Superior temporal gyrus (tissue), 1 donor: ENCODE data around the gene MYORG.

Experiments used
- DNase-seq: peaks from one replicate; pipeline ENCODE4 v3.0.0-alpha.2; 2016; ENCODE audit errors: extremely low spot score

The MYORG gene

DNA sequence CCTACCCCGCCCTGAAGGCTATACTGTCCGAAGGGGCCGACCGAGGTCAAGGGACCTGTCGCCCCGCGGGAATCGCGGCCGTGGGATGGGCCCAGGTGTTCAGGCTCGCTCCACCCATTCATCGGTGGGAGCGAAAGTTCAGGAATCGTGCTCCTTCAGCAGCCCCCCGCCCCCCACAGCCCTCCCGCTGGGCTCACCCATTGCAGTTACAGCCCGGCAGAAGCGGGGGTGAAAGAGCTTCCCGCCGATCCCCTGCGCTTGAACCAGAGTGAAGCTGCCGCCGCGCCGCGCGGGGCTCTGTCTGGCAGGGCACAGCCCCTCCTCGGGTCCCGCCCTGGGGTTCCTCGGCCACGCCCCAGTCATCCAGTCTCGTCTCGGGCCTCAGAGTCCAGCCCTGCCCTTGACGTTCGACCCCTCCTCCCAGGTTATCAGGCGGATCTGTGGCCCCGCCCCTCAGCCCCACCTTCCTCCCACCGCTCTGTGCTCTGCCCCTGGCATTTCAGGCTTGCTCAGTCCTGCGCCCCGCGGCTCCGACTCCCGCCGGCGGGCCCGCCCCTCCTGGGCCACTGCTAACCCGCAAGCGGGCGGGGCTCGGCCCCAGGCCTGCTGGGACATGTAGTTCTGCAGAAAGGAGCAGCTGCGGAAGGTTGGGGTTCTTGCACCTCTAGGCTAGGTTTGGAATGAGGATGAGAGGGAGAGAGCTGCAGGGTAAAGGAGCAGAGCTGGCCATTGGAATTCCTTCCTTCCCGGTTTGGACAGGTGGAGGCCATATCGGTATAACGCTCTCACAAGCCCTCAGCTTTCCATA, at the start of gene MYORG:
Gene MYORG, minus strand, starts transcription at position 303 of the 808 bp plus-strand sequence. CDS start 3,955 bp downstream, outside the sequence.
- DNase-seq, result peak; percentile 87

DNA sequence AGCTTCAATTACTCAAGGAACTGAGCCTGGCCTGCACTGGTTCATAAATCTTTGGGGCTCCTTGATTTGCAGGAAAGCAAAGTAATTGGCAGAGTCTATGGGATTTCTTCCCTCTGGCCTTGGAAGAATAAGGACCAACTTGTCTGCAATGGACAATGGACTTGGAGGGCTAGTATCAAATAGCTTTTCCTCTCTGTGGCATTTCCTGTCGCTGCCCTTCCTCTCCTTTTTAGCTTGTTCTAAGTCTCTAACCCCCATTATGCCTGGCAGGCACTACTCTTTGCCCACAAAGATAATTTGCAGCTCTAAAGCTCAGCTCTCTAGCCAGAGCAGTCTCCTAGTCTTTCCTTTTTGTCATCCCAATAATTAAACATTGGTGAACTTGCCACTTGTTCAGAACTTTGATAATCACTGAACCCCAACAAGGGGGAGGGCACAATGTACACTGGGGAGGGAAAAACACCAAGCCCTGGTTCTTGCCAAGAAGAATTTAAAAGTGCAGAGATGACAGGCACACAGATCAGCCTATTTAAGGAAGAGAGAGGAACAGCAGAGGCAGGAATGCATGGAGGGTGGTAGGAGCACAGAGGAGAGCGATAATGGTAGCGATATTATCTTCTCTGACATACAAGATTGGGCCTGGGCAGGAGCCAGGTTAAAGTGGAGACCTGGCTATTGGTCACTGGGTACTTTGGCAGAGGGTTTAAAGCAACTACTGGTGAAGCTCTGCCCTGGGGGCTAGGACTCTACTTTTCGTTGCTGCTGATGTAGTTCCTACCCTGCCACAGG, 43.2 kb upstream of the MYORG start:
- DNase-seq, result no peak

DNA sequence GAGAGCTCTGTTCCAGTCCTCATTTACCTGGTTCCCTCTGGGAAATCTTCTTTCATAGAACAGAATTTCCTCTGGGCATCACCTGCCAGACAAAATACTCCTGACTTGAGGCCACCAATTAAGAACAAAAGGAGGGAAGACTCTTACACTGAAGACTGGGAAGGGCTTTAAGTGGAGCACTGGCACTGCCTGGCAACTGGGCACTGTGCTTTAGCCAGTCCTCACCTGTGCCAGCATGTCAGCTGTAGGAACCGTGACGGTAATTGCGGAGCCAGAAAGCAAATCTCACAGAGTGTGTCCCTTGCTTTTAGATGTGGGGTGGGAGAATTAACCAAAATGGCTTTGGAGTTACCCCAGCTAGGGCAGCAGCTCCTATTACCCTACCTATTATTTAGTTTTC, 41.0 kb upstream of the MYORG start:
- DNase-seq, result no peak

DNA sequence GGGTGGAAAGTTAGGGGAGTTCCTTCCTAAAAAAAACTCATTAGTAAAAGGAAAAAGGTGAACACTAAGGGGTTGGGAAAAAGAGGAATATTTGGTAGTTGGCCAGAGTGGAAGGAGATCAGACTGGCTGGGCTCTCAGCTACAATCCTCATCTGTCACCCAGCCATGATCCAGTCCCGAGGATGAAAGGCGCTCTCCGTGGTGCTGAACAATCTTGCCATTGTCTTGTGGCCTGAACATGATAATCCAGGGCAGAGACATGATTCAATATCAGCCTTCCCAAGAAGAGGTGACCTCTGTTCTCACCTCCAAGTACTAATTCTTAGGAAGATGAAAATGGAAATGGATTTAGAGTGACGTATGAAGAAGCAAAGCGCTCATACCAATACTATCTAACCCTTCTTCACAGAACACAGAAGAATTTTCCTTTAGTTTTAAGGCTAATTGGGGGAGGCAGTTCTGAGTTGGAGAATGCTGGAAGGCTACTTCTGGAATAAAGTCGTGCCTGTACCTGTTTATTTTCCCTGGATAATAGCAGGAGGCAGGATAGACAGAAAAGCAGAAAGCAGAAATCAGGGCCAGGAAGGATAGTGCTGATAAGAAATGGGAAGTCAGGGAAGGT, 36.6 kb upstream of the MYORG start:
- peak; percentile 75 for DNase-seq

DNA sequence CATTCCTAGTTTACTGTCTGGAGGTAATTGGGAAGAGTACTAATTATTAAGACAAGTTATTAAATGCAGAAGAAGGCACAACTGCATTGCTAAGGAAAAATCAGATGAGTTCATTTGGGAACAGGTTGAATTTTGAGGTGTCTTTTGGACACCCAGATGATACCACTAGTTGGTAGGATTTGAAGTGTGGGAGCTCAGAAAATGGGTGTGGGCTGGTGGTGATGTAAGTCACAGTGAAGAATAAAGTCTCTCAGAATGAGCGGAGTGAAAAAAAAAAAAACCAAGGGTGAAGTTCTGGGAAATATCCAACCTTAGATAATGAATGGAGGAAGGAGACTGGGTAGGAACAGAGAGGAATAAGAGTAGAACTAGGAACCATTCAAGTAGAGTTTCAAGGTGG, 35.6 kb upstream of the MYORG start:
- no peak for DNase-seq

DNA sequence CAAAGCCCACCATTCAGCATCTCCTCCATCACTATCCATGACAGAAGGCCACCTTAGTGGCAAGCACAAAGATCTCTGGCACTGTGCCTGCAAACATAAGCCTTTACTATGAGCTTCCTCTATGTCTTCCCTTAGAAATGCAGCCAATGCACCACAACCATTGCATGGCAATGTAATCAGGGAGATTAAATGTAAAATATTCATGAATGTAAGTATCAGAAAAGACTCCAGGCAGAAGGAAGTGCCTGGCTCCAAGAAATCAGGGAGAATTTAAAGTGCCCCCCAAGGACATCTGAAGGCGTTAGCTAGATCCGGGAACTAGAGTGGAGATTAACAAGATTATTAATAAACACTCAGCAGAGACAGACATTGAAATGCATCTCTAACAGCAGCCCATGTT, 32.5 kb upstream of the MYORG start:
- DNase-seq, result no peak

DNA sequence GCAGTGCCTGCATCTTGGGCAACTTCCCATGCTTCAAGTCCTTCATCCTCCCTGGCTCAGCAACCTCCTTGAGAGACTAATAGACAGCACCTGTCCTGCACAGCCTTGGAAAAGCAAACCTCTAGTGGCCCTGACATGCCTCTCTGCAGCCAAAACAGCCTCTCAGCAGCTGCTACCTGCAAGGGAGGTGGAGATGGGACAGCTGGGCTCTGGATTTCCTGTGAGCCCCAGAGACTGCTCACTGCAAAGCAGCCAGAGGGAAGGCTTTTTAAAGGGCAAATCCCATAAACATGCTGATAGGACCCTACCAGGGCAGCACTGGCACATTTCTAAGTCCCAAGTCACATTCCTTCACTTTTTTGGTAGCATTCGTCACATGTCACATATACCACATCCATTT, 31.5 kb upstream of the MYORG start:
- DNase-seq, result no peak

DNA sequence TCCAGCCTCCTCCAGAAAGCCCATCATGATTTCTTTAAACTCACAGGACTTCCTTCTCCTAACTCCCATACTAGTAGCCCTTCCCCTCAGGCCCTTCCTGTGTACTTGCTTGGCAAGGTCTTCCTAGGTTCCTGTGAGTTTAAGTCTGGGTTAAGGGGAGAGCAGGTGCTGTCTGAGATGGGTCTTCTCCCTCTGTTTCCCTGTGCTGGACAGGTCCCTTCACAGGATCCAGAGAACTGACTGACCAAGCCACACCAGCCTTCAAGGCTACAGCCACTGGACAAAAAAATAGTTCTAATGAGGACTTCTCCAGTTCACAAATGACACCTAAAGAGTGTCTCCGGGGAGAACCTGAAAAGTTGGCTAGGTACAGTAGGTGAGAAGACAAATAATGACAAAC, 29.5 kb upstream of the MYORG start:
- DNase-seq, result no peak

DNA sequence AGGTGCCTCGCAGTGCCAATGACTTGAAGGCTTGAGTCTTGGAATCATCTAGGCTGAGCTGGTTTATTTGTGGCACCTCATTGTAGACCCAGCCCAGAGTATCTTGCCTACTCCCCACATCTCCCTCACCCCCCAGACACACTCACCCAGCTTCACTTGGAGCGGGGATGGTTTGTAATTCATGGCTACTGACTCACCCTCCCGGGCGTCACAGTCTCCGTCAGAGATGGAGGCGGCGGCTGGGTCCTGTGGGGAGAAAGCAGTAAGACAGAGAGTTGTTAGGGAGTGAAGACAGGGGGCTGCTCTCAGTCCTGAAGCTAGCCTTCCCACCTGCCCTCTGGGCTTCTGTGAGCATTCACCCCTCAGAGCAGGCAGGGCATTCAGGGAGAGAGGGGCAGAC, 29.0 kb upstream of the MYORG start:
- no peak for DNase-seq

DNA sequence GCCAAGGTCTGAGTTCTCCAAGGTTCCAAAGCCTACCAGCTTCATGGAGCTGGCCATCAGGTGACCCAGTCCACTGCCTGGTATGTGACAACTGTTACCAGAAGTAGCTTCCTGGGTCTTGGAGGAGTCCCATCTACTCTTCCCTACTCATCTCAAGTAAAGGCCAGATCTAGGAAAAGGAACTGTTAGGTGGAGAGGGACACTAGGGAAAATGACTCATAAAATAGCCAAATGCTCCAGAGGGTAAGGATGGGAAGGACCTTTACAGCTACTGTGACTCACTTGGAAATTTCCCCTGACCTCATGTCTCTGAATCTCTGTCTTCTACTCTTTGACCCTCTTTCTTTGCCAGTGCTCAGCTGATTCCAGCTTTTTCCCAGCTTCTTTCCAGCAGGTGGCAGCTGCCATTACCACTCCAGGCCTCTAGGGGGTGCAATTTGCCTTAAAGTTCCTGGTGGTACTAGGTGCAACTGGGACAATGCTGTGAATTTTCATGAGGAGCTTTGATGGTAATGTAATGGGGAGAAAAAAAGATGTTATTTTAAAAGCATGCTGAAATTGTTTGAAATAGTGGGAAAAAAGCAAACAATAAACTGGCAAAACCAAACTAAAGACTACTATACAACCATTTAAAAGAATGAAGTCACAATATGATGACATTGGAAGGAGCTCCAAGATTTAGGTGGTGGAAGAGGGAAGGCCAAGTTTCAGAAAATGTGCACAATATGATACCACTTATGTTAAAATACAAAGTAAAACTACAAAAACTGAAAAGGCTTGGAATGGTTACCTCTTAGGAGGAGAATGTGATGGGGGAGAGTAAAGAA, 27.1 kb upstream of the MYORG start:
- peak; percentile 92 for DNase-seq

DNA sequence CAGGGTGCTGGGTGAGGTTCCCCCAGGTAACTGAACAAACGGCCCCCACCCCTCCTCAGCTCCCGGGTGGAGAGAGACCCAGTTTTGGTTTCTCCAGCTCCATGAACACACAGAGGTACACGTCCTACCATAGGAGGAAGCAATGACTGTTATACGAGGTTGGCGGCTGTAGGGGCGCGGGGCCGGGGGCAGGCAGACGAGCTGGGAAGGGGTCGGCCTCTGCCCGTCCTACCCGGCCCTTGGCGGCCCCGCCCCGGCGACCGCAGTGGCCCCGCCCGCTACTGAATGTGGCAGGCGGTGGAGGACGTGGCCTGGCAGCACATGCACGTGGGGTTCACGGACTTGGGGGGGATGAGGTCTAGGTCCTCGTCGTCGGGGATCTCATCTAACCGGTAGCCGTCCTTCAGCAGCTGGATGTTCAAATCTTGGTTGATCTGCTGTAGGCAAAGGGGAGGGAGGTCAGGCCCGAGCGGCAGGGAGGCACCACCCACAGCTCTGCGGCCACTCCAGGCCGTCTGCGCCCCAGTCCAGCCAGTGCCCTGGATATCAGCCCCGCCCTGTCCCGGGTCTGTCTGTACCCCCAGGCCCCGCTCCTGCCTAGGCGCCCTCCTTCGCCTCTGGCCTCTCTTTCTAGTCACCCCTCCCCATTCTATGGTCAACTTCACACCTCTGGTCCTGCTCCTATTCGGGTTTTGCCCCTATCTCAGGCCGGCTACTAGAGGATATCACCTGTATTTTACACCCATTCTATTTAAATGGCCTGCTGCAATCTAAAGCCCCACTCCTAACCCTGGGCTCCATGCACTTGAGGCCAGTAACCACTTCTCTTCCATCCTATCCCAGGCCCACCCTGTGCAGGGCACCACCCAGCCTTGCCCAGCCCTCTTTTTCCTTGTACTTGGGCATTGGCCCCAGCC, 24.2 kb upstream of the MYORG start:
- DNase-seq, result no peak

DNA sequence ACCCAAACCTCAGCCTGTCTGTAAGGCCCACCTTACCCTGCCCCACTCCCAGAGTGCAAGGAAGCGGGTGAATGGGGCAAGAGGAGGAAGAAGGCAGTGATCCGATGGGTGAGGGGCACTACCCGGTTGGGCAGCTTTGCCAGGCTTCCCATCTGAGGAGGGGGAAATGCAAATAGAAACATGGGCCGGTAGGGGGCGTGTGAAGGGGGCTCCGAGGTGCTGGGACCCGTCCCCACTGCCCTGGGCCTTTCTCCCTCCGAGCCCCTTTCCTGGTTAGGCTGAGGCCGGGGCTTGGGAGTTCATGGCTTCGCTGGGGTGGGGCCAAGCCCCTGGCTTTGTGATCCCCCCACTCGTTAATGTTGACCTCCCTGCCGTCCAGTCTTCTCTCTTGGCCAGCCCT, 23.6 kb upstream of the MYORG start:
- no peak for DNase-seq

DNA sequence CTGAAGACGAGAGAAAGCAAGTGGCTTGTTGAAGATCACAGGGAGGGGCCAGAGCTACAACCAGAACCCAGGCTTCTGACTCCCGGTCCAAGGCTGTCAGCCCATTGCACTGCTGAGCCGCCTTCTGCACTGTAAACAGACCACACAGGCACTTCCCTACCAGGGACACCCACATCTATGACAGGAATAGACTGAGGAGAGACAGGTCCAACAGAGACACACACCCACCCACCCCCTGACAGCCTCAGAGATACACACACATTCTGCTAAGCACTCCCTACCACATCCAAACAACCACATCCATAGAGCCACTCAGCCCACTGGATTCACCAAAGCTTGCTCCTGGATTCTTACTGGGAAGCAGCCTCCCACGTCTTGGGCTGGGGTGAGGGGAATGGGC, 23.0 kb upstream of the MYORG start:
- DNase-seq, result no peak

DNA sequence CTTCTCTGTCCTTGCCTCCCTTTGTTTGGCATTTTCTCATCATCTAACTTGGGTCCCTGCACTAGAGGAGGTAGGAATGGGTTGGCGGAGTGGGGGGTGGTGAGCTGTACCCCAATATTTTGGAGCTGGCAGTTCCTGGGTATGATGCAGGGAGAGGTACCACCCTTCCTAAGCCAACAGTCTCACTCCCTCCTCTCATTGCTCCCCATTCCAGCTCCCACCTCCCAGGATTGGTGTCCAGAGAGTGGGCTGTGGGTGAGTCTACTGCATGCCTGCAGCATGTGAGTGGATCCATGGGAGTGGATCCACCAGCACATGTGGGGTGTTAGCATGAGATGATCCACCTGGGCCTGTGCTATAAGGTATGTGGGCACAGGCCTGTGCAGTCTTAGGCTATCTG, 22.2 kb upstream of the MYORG start:
- no peak for DNase-seq

DNA sequence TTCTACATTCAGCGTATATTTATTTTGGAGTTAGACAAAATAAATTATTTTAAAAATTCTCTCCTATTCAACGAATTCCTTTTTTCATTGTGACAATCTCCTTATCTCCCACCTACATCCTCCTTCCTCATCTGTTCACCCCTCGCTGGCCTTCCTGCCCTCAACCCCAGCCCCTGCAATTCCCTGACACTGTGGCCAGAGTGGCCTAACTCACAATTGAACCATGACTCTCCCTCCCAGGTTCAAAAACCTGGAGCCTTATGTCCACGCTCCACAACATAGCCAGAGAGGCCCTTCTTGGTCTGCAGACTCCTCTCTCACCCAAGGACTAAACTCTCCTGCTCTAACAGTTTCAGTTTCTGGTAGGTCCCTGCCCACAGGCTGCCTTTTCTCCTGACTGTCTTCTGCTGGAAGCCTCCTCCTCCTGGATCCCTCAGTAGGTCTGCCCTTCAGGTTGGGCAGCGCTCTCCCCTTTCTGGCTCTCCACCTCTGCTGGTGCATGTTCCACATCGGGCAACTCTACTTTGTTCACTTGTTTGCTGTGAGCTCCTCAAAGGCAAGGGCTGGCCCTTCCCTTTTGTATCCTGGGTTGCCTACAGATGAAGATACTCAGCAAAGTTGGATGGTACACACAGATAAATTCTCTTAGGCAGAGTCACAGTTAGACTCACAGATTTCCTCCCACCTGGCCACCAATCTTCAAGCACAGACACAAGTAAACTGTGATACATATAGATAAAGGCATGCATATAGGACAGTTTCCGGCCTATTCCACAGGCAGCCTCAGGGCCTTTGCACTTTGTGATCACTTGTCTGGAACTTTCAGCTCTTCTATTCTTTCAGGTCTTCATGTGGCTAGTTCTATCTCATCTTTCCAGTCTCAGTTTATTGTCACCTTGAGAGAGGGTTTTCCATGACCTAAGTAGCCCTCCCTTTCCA, 19.8 kb upstream of the MYORG start:
- no peak for DNase-seq

DNA sequence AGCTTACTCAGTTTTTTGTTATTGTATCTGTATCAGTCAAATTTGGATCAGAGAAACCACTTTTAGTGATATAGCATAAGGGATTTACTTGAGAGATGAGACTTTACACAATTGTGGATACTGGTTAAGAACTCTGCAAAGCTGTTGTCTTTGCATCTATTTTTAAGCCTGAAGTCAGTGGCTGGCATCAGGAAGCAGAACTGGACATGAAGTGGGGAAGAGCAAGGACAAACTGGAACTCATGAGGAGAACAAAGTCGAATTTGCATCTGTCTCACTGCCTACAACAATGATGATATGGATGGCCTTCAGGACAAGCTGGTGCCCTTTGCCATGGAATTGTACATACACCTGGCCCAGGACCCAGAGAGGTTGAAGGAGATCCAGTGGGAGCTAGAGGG, 15.8 kb upstream of the MYORG start:
- no peak for DNase-seq

DNA sequence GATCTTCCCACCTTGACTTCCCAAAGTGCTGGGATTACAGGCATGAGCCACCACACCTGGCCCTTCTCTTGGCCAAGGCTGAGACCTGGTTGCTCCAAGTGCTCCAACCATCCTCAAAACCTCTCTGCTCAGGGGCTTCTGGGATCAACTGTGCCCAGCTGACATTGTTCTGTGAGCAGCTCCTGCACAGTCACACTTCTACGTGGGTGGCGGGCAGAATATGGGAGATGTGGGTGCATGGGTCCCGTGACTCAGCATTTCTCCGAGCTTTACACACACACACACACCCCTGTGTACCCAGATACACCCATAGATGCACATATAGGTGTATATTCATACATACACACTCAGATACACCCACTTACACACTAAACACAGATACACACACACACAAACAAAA, 10.5 kb upstream of the MYORG start:
- DNase-seq, result no peak

DNA sequence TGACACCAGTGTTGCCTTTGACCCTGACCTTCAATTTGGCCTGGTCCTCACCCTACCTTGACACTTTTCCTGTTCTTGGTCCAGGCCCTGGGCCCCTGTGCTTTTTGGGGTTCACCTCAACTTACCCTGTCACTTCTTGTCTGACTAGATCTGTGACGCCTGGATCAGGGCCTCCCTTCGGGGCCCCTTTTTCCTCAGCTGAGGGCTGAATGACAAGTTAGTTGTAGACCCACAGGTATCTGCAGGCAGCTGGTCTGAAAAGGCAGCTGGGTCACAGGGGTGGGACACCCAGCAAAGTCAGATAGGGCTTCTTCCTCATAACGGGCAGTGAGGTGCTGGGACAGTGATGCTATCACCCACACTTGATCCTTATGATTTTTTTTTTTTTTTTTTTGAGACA, 10.0 kb upstream of the MYORG start:
- DNase-seq, result no peak

DNA sequence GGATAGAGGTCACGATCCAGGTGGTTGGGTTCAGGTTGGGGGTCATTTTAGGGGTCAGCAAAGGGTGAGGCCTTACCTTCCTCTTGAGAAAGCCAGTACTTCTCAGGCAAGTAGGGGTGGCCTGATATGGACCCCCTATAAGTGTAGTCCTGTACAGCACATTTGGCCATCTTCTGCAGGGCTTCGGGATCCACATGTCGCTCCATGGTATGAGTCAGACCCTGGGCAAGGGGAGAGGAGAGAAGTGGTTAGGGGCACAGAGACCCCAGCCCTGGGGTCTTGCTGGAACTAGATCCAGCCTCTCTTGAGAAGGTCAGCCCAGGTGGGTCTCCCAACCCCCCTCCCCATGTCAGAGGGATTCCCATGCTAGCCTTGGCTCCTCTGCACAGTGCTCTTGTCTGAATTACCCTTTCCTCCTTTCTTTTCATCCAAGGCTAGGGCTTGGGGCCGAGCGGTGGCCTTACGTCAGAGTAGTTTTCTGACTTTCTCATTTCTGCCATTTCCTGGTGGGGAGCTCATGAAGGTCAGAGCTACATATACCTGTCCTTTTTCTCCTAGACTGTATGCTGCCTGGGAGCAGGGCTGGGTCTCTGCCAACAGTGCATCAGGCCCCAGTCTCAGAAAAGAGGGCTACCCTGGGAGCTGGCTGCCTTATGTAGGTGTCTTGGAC, 9.0 kb upstream of the MYORG start:
- no peak for DNase-seq
